HL-60 (cell line): ENCODE measurements around the gene LIPG.

Source experiments
- DNase-seq, 2 experiments: peaks; one replicate each; pipeline ENCODE4 v3.0.0-alpha.2; 2010 to 2020; ENCODE audit warnings: low read depth in 1 of 2, low spot score in 1 of 2
- H3K27ac ChIP-seq: fragments of 250-450 bp; sonication (Bioruptor Pico); replicated peaks from 2 replicates; pipeline ENCODE4 v1.5.1; 2020; ENCODE audit warnings: mild to moderate bottlenecking, moderate library complexity
- H3K27me3 ChIP-seq: fragments of 250-450 bp; sonication (Bioruptor Pico); 2 replicates; pipeline ENCODE4 v1.5.1; 2021; ENCODE audit warnings: mild to moderate bottlenecking, moderate library complexity; ENCODE audit not compliant: insufficient read depth, poor library complexity, severe bottlenecking
- H3K4me3 ChIP-seq: replicated peaks from 2 replicates; pipeline ENCODE4 v1.5.1; 2011; ENCODE audit warnings: mild to moderate bottlenecking, control low read depth, low read length; ENCODE audit not compliant: insufficient read depth
- CTCF ChIP-seq: IDR thresholded peaks from one replicate; pipeline ENCODE4 v1.5.1; 2011; ENCODE audit warnings: low read length, control low read depth, inconsistent platforms; ENCODE audit not compliant: insufficient read depth
- GABPA ChIP-seq: IDR thresholded peaks from 2 replicates; pipeline ENCODE4 v1.6.1; 2012; ENCODE audit warnings: low read depth
- POLR2AphosphoS5 ChIP-seq: IDR thresholded peaks from 2 replicates; pipeline ENCODE4 v1.6.1; 2012; ENCODE audit warnings: low read depth
- REST ChIP-seq: IDR thresholded peaks from 2 replicates; pipeline ENCODE4 v1.6.1; 2012; ENCODE audit warnings: low read depth; ENCODE audit not compliant: insufficient replicate concordance
- SPI1 ChIP-seq: IDR thresholded peaks from 2 replicates; pipeline ENCODE4 v1.6.1; 2012; ENCODE audit warnings: low read depth, mild to moderate bottlenecking, borderline replicate concordance

LIPG gene

GRCh38 chr18:49626842-49627467, 65.1 kb downstream of the LIPG start:
- peak; percentile 21 to 49 for DNase-seq
- TF ChIP-seq SPI1 (peak; percentile 42; the same call in 1 of the 2 replicates), POLR2AphosphoS5 (no peak)
- Histone ChIP-seq H3K27ac (no peak overlapping the region), H3K4me3 (no peak overlapping the region), H3K27me3 (no peaks in the 10 kb centered on the region)

GRCh38 chr18:49628119-49628518, 66.3 kb downstream of the LIPG start:
- TF ChIP-seq CTCF: no peak
- DNase-seq: no peak
- H3K4me3 ChIP-seq: no peak overlapping the region
- no peaks in the 10 kb centered on the region for H3K27me3 ChIP-seq
- no peak overlapping the region for H3K27ac ChIP-seq

- H3K27ac ChIP-seq: no peak overlapping the region
- TF ChIP-seq SPI1 (no peak), CTCF (peak; percentile 2), POLR2AphosphoS5 (no peak)
- H3K27me3 ChIP-seq: no peaks in the 10 kb centered on the region
- no peak for DNase-seq
- H3K4me3 ChIP-seq: no peak overlapping the region
Observed at GRCh38 chr18:49628881-49629795, 67.3 kb downstream of the LIPG start.

GRCh38 chr18:49630246-49630699, 68.4 kb downstream of the LIPG start:
- no peak overlapping the region for H3K4me3 ChIP-seq
- no peak overlapping the region for H3K27ac ChIP-seq
- peak in 1 of 2 experiments; percentile 47 for DNase-seq
- TF ChIP-seq REST (no peak), POLR2AphosphoS5 (no peak), GABPA (no peak), SPI1 (no peak), CTCF (no peak)
- no peaks in the 10 kb centered on the region for H3K27me3 ChIP-seq
